Measurements from ENCODE around the gene GOLPH3.

DNA sequence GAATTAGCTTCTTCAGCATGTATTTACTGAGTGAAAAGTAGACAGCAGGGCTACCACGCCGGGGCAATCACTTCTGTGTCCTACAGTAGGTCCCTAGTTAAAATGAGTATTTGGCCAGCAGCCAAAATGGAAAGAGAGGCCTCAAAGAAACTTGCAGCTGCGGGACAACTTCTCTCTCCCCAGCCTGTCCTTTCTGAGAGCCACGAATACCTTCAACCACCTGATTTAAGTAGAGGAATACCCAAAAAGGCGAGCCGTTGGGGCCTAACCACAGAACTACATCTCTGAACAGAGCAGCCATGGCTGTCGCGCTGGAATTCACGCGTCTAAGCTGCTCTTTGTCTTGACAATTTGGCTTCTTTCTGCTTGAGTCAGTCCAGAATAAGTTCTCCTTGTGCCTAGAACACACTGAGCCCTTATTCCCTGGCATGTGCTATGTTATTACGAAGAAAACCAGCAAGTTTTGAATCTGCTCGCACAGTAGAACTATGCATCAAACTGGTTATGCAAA is 43.8 kb upstream of the GOLPH3 start:
- TF ChIP-seq, protein P1, sequence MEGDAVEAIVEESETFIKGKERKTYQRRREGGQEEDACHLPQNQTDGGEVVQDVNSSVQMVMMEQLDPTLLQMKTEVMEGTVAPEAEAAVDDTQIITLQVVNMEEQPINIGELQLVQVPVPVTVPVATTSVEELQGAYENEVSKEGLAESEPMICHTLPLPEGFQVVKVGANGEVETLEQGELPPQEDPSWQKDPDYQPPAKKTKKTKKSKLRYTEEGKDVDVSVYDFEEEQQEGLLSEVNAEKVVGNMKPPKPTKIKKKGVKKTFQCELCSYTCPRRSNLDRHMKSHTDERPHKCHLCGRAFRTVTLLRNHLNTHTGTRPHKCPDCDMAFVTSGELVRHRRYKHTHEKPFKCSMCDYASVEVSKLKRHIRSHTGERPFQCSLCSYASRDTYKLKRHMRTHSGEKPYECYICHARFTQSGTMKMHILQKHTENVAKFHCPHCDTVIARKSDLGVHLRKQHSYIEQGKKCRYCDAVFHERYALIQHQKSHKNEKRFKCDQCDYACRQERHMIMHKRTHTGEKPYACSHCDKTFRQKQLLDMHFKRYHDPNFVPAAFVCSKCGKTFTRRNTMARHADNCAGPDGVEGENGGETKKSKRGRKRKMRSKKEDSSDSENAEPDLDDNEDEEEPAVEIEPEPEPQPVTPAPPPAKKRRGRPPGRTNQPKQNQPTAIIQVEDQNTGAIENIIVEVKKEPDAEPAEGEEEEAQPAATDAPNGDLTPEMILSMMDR (IDR thresholded peaks at IDR 0.05): no peak
- TF ChIP-seq EZH2phosphoT487 (IDR thresholded peaks at IDR 0.05): no peak
